ENCODE results near the gene ATP6AP2.

Gene ATP6AP2

GRCh38 chrX:40576291-40576690 lies 4.5 kb upstream of the ATP6AP2 start:
- no peak for DNase-seq
- H4K20me1 ChIP-seq (ENCODE audit: insufficient read depth, low read length): no peaks in the 10 kb centered on the region
- no peaks in the 10 kb centered on the region for H3K36me3 ChIP-seq (replicated peaks; ENCODE audit: insufficient read depth, low read length)
- H3K9me2 ChIP-seq (replicated peaks; ENCODE audit: insufficient read depth, low read length): no peaks in the 10 kb centered on the region
- no peaks in the 10 kb centered on the region for H3K9me3 ChIP-seq (replicated peaks; ENCODE audit: insufficient read depth, low read length)
- no peak for TF ChIP-seq EZH2phosphoT487 (IDR thresholded peaks at IDR 0.05; ENCODE audit: low read length)
- TF ChIP-seq EZH2 (optimal IDR thresholded peaks at IDR 0.05; ENCODE audit: low read depth, low read length): no peak
- TF ChIP-seq, protein P1, sequence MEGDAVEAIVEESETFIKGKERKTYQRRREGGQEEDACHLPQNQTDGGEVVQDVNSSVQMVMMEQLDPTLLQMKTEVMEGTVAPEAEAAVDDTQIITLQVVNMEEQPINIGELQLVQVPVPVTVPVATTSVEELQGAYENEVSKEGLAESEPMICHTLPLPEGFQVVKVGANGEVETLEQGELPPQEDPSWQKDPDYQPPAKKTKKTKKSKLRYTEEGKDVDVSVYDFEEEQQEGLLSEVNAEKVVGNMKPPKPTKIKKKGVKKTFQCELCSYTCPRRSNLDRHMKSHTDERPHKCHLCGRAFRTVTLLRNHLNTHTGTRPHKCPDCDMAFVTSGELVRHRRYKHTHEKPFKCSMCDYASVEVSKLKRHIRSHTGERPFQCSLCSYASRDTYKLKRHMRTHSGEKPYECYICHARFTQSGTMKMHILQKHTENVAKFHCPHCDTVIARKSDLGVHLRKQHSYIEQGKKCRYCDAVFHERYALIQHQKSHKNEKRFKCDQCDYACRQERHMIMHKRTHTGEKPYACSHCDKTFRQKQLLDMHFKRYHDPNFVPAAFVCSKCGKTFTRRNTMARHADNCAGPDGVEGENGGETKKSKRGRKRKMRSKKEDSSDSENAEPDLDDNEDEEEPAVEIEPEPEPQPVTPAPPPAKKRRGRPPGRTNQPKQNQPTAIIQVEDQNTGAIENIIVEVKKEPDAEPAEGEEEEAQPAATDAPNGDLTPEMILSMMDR (IDR thresholded peaks at IDR 0.05; ENCODE audit: low read length): no peak
- H3K4me2 ChIP-seq (ENCODE audit: low read depth, low read length): no peak overlapping the region
- H2AFZ ChIP-seq (ENCODE audit: low read length): no peak overlapping the region
- no peaks in the 10 kb centered on the region for H3F3A ChIP-seq (ENCODE audit: insufficient read depth, low read length)
- no peak overlapping the region for H3K9ac ChIP-seq (ENCODE audit: low read length)
- H3K27me3 ChIP-seq (replicated peaks; ENCODE audit: insufficient read depth, low read length): no peaks in the 10 kb centered on the region
- H3K4me3 ChIP-seq (ENCODE audit: low read length): no peak overlapping the region
- H3K79me2 ChIP-seq (ENCODE audit: low read length): peaks cover 2% of the 10 kb centered on the region
- H3K27ac ChIP-seq (ENCODE audit: low read length): no peak overlapping the region
- H3K4me1 ChIP-seq (ENCODE audit: low read length): no peaks in the 10 kb centered on the region

- no peak overlapping the region for H3K27ac ChIP-seq (ENCODE audit: low read length)
- no peaks in the 10 kb centered on the region for H3F3A ChIP-seq (ENCODE audit: insufficient read depth, low read length)
- H3K27me3 ChIP-seq (replicated peaks; ENCODE audit: insufficient read depth, low read length): no peaks in the 10 kb centered on the region
- H2AFZ ChIP-seq (ENCODE audit: low read length): no peak overlapping the region
- H3K9me2 ChIP-seq (replicated peaks; ENCODE audit: insufficient read depth, low read length): no peaks in the 10 kb centered on the region
- H3K9me3 ChIP-seq (replicated peaks; ENCODE audit: insufficient read depth, low read length): no peaks in the 10 kb centered on the region
- no peak overlapping the region for H3K9ac ChIP-seq (ENCODE audit: low read length)
- H3K79me2 ChIP-seq (ENCODE audit: low read length): peaks cover 21% of the 10 kb centered on the region
- H3K4me2 ChIP-seq (ENCODE audit: low read depth, low read length): no peak overlapping the region
- H3K4me1 ChIP-seq (ENCODE audit: low read length): 0 out of 2 replicates have a peak, but pooled peaks cover 4% of the 10 kb centered on the region
- no peak for DNase-seq
- H3K4me3 ChIP-seq (ENCODE audit: low read length): no peak overlapping the region
- H4K20me1 ChIP-seq (ENCODE audit: insufficient read depth, low read length): no peaks in the 10 kb centered on the region
- no peak for TF ChIP-seq EZH2phosphoT487 (IDR thresholded peaks at IDR 0.05; ENCODE audit: low read length)
- TF ChIP-seq, protein P1 (IDR thresholded peaks at IDR 0.05; ENCODE audit: low read length): no peak
- no peak for TF ChIP-seq EZH2 (optimal IDR thresholded peaks at IDR 0.05; ENCODE audit: low read depth, low read length)
- H3K36me3 ChIP-seq (replicated peaks; ENCODE audit: insufficient read depth, low read length): no peaks in the 10 kb centered on the region
Measured at GRCh38 chrX:40578039-40578695, 2.6 kb upstream of the ATP6AP2 start.

DNA sequence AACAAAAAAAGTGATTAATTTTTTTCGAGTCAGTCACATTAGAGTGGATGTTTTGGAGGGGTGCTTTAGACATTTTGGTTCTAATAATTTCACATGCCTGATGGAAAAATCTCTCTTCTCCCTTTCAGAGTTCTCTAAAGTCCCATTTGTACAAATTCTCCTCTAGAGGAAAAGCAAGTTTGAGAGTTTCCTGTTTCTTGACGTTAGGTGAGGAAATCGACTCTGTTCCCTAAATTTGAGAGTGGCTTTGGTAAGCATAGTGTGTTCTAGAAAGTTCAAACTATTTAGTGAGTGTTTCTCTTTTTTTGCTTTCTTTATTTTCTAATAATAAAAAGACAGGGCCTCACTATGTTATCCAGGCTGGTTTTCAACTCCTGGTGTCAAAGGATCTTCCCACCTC lies 1.6 kb upstream of the ATP6AP2 start:
- H2AFZ ChIP-seq (ENCODE audit: low read length): no peak overlapping the region
- H3K9me3 ChIP-seq (replicated peaks; ENCODE audit: insufficient read depth, low read length): no peaks in the 10 kb centered on the region
- H3K36me3 ChIP-seq (replicated peaks; ENCODE audit: insufficient read depth, low read length): no peaks in the 10 kb centered on the region
- H3K27ac ChIP-seq (ENCODE audit: low read length): no peak overlapping the region
- H3K27me3 ChIP-seq (replicated peaks; ENCODE audit: insufficient read depth, low read length): no peaks in the 10 kb centered on the region
- peaks cover 27% of the 10 kb centered on the region for H3K79me2 ChIP-seq (ENCODE audit: low read length)
- no peaks in the 10 kb centered on the region for H4K20me1 ChIP-seq (ENCODE audit: insufficient read depth, low read length)
- TF ChIP-seq, protein P1 (IDR thresholded peaks at IDR 0.05; ENCODE audit: low read length): no peak
- TF ChIP-seq EZH2phosphoT487 (IDR thresholded peaks at IDR 0.05; ENCODE audit: low read length) (no peak), EZH2 (optimal IDR thresholded peaks at IDR 0.05; ENCODE audit: low read depth, low read length) (no peak)
- H3K9me2 ChIP-seq (replicated peaks; ENCODE audit: insufficient read depth, low read length): no peaks in the 10 kb centered on the region
- no peak for DNase-seq
- no peak overlapping the region for H3K4me3 ChIP-seq (ENCODE audit: low read length)
- no peaks in the 10 kb centered on the region for H3F3A ChIP-seq (ENCODE audit: insufficient read depth, low read length)
- H3K4me2 ChIP-seq (ENCODE audit: low read depth, low read length): no peak overlapping the region
- H3K4me1 ChIP-seq (ENCODE audit: low read length): 0 out of 2 replicates have a peak, but pooled peaks cover 4% of the 10 kb centered on the region
- no peak overlapping the region for H3K9ac ChIP-seq (ENCODE audit: low read length)

Data from MM.1S (cell line).